ENCODE data around the gene ACTN1. TPM values are rescaled to one million over a fixed set of nuclear protein-coding genes. Genes with fewer than 3 reads are reported as not detected.

The ACTN1 gene
- total and polyA plus RNA-seq, 10 of the 15 experiments (the other 5 are each of a cell fraction or from before 2014, with no cell fraction given), result 0.14 to 39.4 (median 2.6) TPM

DNA sequence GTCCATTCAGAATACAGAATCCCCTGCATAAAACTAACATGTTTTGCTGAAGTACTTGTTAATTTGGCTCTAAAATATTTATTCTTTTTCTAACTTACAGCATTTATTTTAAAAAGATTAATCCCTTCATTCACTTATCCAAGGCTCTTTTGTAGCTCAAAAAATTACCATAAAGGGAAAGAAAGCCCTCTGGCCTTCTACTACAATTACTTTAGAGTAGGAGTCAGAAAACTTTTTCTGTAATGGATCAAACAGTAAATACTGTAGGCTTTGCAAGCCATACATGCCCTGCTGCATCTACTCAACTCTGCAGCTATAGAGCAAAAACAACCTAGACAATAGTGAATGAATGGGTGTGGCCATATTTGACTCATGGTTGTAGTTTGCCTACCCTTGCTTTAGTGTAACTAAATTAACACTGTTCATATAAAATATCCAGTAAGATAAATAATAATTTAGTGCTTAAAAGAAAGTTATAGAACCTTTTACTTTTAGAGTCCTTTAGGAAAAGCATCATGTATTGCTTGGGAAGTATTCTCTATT, 112.0 kb downstream of the ACTN1 start (continued):
- TF ChIP-seq TCF3 (IDR thresholded peaks at IDR 0.05; ENCODE audit: borderline replicate concordance, insufficient read depth, low read depth, low read length), result no peak
- TF ChIP-seq ZNF274 (IDR thresholded peaks at IDR 0.05; ENCODE audit: insufficient read depth, insufficient read length), result no peak
- TF ChIP-seq RAD51 (IDR thresholded peaks at IDR 0.05), result no peak
- TF ChIP-seq TCF12 (IDR thresholded peaks at IDR 0.05; ENCODE audit: low read depth, low read length), result no peak
- no peak for TF ChIP-seq CHD2 (IDR thresholded peaks at IDR 0.05; ENCODE audit: borderline replicate concordance, low read depth, low read length)

- CTCF ChIA-PET, result interaction anchor here (3.8 to 4.8 kb wide), 2 partner anchors 45 to 242 kb away, joined by 14 to 37 read pairs; no protein-coding TSS in a partner anchor
- no peak overlapping the region for H3K4me2 ChIP-seq (ENCODE audit: control insufficient read depth, insufficient read depth)
- DNase-seq (ENCODE audit: low read depth, low spot score) (no peak), ATAC-seq (no peak), FAIRE-seq (no peak)
- intact Hi-C loops (cut with micrococcal nuclease; ENCODE audit: unreplicated experiment), result no loop called here
- H3K9me3 ChIP-seq (replicated peaks; ENCODE audit: control insufficient read depth, insufficient read depth, low read length), result peaks cover 5% of the 10 kb centered on the region; the same call in 2 of the 3 replicates
- RAD21 ChIA-PET (ENCODE audit: unreplicated experiment), result no interaction called here
- H4K20me1 ChIP-seq (ENCODE audit: control insufficient read depth, insufficient read depth), result no peaks in the 10 kb centered on the region
- no peaks in the 10 kb centered on the region; the same call in 1 of the 2 replicates for H3K4me1 ChIP-seq (ENCODE audit: control insufficient read depth, insufficient read depth, low read length)
- in situ Hi-C loops (cut with MboI), result no loop called here
- SMC1A ChIA-PET (ENCODE audit: uncharacterized antibody, unreplicated experiment), result no interaction called here
- BruUV-seq (replicated peaks), result no TSS peak
- TF ChIP-seq CBX5 (IDR thresholded peaks at IDR 0.05; ENCODE audit: low read depth) (peak; percentile 98), IKZF2 (IDR thresholded peaks at IDR 0.05) (no peak), SIN3A (IDR thresholded peaks at IDR 0.05; ENCODE audit: low read depth, low read length) (no peak), ETV6 (conservative IDR thresholded peaks at IDR 0.05 in 1 of 2, IDR thresholded peaks at IDR 0.05 in 1 of 2; ENCODE audit: borderline replicate concordance in 1 of 2, low read depth in 1 of 2) (no peak)
- H3K27me3 ChIP-seq (replicated peaks in 1 of 2; ENCODE audit: control insufficient read depth in 2 of 2, insufficient read depth in 2 of 2, low read length in 1 of 2), result no peaks in the 10 kb centered on the region
- H3K27ac ChIP-seq (ENCODE audit: control insufficient read depth, insufficient read depth), result no peak overlapping the region
- no peak overlapping the region for H3K4me3 ChIP-seq
- no peak overlapping the region for H2AFZ ChIP-seq (ENCODE audit: control insufficient read depth, low read depth, low read length)
- H3K36me3 ChIP-seq (ENCODE audit: control insufficient read depth in 2 of 2, insufficient read depth in 2 of 2, low read length in 1 of 2), result no peaks in the 10 kb centered on the region
- H3K79me2 ChIP-seq (ENCODE audit: control insufficient read depth, insufficient read depth, low read length), result no peaks in the 10 kb centered on the region
- POLR2A ChIA-PET, result no interaction called here
- 24% methylated on average over 2 of the region's 2 CpGs for WGBS (ENCODE audit: insufficient coverage, insufficient replicate concordance, low lambda C conversion rate, missing lambda C conversion rate)
- H3K9ac ChIP-seq (ENCODE audit: control insufficient read depth, insufficient read depth, low read length), result no peak overlapping the region
Observed at GRCh38 chr14:68865542-68865941, 113.6 kb downstream of the ACTN1 start.

Data from GM12878 (cell line).